Astrocyte (in vitro differentiated cells and primary cell): Measurements from ENCODE around the gene CCSER1.

Experiments used
- EZH2 ChIP-seq: IDR thresholded peaks from 2 replicates; pipeline ENCODE4 v1.6.1; 2012; ENCODE audit warnings: mild to moderate bottlenecking, low read length, inconsistent platforms; ENCODE audit not compliant: insufficient read depth
- TF ChIP-seq, protein P1 (sequence below): IDR thresholded peaks from 2 replicates; pipeline ENCODE4 v1.5.1; 2011; ENCODE audit warnings: low read depth, mild to moderate bottlenecking, inconsistent platforms, low read length, moderate library complexity; ENCODE audit not compliant: insufficient read depth

DNA sequence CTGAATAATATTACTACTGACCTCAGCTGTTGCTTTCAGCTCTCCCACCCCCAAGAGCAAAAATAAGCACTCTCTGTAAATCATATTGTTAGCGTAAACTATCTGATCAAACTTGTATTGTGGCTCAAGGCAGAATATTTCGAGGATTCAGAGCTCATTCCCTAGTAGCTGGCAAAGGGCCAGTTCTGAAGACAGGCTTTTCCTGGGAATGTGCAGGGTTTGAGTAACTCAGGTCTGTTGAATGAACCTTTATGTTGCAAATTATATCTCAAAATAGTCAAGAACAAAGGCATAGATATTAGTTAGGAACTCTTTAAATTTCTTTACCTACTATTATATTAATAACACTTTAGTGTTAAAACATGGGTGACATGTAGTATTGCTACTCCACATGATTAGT, 454.9 kb downstream of the CCSER1 start:
- TF ChIP-seq, protein P1, sequence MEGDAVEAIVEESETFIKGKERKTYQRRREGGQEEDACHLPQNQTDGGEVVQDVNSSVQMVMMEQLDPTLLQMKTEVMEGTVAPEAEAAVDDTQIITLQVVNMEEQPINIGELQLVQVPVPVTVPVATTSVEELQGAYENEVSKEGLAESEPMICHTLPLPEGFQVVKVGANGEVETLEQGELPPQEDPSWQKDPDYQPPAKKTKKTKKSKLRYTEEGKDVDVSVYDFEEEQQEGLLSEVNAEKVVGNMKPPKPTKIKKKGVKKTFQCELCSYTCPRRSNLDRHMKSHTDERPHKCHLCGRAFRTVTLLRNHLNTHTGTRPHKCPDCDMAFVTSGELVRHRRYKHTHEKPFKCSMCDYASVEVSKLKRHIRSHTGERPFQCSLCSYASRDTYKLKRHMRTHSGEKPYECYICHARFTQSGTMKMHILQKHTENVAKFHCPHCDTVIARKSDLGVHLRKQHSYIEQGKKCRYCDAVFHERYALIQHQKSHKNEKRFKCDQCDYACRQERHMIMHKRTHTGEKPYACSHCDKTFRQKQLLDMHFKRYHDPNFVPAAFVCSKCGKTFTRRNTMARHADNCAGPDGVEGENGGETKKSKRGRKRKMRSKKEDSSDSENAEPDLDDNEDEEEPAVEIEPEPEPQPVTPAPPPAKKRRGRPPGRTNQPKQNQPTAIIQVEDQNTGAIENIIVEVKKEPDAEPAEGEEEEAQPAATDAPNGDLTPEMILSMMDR: no peak
- TF ChIP-seq EZH2: no peak
